HG03354 (cell line): Measurements from ENCODE around the gene CNTROB.
A peak's percentile ranks its signal among the peaks of the same experiment; 100 is the strongest.

Experiments
- ATAC-seq: cut with Tn5 transposase; IDR thresholded peaks from one replicate; pipeline ENCODE4 v1.9.1; 2021; ENCODE audit warnings: mild to moderate bottlenecking; ENCODE audit not compliant: unreplicated experiment, poor library complexity, severe bottlenecking

CNTROB gene

GRCh38 chr17:7903154-7904103 is 28.6 kb upstream of the CNTROB start:
- ATAC-seq, result no peak

DNA sequence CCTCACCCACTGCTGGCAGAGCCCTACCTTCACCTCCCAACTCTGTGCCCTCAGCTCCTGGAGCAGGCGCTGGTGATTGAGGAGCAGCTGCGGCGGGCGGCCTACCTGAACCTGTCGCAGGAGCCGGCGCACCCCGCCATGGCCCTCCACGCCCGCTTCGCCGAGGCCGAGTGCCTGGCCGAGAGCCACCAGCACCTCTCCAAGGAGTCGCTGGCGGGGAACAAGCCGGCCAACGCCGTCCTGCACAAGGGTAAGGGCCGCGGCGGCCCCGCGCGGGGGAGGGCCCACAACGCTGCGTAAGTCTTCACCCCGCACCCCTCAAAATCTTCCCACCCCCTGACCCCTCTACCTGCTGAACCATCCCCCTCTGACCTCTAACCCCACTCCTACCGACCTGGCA is 22.9 kb upstream of the CNTROB start:
- no peak for ATAC-seq

- no peak for ATAC-seq
These were observed 21.7 kb upstream of the CNTROB start for GRCh38 chr17:7910281-7910680.

DNA sequence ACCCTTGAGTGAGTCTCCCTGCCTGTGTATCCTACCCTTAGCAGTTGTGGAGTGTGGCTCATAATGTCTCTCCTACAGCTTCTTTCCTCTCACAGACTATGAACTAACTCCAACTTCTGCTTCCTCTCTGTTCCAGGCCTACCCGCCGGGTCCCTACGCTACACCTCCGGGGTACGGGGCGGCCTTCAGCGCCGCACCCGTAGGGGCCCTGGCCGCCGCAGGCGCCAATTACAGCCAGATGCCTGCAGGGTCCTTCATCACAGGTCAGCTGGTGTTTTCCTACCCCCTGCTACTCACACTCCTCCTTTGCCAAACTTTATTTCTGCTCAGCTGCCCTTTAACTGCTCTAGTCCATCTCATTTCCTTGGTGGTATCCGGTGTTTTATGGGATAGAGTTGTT is 21.3 kb upstream of the CNTROB start:
- no peak for ATAC-seq

GRCh38 chr17:7911116-7911515 is 20.9 kb upstream of the CNTROB start:
- ATAC-seq, result no peak

DNA sequence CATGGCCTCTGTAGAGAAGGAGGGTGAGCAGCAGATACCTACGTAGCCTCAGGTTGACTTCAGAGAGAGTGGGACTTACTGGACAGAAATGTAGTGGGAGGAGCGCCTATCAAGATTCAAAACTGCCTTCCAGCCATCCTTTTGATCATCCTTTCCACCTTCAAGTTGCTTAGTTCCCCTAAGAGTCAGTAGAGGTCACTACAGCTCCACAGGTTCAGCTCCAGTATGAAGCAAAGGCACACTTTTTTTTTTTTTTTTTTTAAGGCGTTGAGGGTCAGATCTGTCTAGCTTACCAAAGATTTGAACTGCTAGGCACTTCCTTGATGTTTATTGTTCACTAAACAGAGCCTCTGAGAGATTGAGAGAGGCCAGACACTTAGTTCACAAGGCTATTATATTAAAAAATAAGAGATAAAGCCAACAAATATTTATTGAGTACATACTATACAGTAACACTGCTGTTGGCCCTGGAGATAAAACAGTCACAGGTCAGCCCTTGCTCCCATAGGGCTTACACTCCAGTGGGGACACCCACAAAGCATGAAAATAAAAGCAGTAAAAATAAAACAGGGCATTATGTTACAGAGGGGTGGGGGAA is 19.0 kb upstream of the CNTROB start:
- ATAC-seq, result no peak

GRCh38 chr17:7915179-7915610 is 16.8 kb upstream of the CNTROB start:
- ATAC-seq, result no peak

DNA sequence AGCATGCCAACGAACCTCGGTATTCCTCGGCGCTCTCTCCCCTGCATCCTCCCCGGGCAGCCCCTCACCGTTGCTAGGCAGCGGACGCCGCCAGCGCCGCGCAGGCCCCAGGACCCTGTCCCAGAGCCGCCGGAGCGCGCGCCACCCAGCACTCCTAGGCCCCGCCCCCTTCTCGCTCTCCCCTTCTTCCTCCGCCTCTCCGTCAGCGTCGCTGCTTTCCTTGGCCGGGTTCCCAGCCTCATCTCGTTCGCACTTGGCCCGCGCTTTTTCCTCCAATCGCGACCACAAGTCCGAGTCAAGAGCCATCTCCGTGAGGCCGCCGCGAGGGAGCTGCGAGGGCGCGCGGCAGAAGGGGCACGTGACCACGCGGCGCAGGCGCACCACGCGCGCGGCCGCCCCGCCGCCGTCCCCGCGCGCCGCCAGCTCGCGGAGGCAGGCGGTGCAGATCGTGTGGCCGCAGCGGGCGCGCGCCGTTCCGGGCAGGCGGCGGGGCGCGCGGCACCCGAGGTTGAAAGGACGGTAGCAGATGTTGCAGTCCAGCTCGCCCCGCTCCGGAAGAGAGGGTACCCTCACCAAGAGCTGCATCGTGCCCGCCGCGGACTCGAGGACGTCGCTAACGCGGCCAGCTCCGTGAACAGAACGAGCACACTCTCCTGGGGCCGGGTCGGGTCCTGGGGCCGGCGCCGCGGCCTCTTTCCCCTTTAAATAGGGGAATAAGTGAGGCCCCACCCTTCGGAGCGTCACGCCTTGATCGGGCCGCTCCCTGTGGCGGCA is 16.2 kb upstream of the CNTROB start, which contains the start of gene RNF227:
Gene RNF227 (minus strand): TSS at position 679 of the 774 bp plus-strand sequence. CDS start 94 bp downstream, at position 585.
- ATAC-seq, result peak; percentile 74

DNA sequence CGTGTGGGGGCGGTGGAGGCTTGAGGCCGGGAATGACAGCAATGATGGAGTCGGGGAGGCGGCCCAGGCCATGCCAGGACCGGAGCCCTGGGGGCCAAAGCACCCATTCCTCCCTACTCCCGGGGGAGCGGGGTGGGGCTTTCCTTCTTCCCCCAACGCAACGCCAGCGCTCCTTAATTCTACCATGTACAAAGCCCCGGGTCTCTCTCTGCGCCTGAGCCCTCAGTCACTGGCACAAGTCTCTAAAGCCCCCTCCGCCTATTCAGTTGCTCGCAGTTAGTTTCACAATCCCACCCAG is 15.7 kb upstream of the CNTROB start:
- ATAC-seq, result peak; percentile 5

- no peak for ATAC-seq
These were observed 15.2 kb upstream of the CNTROB start for GRCh38 chr17:7916808-7917207.

GRCh38 chr17:7922269-7922844 is 9.6 kb upstream of the CNTROB start:
- no peak for ATAC-seq

- no peak for ATAC-seq
These were observed 9.0 kb upstream of the CNTROB start for GRCh38 chr17:7922845-7923628.

DNA sequence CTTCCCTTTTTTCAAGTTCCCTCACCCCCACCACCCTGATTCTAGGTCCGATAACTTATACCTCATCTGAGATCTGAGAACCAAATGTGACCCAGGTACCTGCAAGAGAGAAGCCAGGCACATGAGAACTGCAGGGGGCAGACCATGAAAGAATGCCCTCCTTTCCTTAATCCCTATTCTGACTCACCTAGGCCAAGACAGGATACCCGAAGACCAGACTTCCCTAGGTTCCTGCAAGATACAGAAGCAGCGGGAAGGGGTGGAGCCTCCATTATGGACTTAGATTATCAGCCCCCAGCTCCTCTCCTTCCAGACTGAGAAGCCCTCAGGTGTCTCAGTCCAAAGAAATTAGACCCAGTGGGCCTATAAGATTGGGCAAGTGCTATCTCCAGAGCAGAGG is 4.4 kb upstream of the CNTROB start:
- no peak for ATAC-seq

DNA sequence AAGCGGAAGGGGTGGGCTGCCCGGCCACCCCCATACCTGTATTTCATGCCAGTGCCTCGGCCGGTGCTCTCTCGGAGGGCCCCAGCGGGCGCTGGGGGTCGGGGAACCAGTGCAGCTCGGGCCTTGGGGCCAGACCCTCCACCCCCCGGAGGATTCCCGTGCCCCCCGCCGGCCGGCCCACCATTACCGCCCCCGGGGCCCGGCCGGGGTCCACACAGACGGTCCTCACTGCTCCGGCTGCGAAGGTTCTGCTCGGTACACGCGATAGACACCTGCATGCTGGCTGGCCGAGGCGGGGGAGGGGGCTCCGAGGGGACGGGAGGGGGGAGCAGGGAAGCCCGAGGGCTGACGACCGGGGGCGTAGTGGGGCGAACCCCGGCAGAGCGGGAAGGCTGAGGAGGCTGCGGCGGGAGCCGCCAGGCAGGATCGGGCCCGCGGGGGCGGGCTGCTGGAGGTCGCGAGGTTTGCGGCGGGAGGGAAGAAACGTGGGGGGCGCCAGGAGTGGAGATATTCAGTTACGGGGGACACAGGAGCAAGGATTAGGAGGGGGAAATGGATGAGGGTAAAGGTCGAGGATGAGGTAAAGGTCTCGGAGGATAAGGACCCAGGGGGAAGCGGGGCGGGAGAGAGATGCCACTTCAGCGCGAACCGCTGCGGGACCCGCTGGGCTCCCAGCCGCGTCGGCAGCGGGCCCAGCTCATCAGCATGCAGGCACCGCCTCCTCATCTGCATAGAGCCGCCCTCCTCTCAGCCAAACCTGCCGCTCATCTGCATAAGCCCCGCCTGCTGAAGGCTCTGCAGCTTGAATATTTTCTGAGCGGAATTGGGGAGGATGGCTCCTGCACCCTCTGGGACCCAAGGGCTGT is 2.6 kb upstream of the CNTROB start, which contains the start of gene KCNAB3:
Gene KCNAB3 (minus strand): TSS at position 699 of the 866 bp plus-strand sequence. CDS start 421 bp downstream, at position 278.
- no peak for ATAC-seq

DNA sequence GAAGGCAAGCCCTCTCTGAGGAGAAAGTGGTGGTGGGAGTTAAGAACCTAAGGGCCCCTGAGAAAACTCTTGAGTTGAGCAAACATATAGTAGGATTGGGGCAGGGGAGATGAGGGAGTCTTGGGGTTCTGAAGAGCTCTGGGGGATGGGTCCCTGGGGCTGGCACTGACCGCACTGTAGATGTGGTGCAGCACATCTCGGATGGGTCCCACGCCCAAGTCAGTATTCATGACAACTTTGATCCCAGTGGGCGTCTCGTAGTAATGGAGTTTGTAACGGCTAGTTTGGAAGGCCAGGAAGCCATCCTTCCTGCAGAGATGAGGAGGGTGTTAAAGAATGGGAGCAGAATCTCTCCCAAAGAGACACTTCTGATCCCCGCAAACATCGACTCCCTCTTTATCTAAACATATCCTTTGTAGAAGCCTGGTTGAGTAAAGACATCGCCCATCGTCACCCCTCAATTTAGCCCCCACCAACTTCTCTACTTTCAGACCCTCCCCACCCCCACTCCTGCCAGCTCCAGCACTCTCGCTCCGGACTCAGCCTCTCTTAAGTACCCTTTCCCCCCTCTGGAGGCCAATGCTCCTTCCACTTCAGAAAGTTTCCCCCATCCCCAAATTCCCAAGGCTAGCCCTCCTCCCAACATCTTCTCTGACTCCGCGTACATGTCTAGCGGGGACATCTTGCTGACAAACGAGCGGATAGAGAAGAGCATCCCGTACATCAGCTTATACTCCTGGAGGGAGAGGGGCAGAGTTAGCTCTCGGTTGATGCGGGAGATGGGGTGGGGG is 970 bp upstream of the CNTROB start:
- no peak for ATAC-seq

DNA sequence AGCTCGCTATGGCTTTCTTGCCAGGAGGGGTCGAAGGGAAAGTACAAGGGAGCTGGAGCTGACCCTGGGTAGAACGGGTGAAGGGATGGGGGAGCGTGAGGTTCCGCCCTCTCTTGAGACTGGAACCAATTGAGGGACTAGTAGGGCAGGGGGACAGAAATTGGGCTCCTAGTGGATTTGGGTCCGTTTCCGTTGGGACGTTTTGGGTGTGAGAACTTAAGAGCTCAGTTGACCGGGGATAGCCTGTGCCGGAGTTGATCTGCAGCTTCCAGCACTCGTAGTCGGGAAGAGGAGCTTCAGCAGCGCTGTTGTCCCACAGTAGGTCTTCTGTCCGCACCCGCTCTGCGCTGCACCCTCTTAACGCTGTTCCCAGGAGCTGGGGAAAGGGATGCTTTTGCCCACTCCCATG is 481 bp downstream of the CNTROB start:
- no peak for ATAC-seq

- no peak for ATAC-seq
These were observed 943 bp downstream of the CNTROB start for GRCh38 chr17:7932949-7933348.

GRCh38 chr17:7935859-7936258 is 3.9 kb downstream of the CNTROB start:
- no peak for ATAC-seq
